DMS 273 treated with DMSO at 0.1 percent for 48 hours (cell line): ENCODE results near the gene PREP.
"Not testable (repeated sequence)": the region's sequence is repeated elsewhere in the genome, so short reads cannot be mapped to it uniquely, and the experiment has no call there.

Experiments used
- DNase-seq: peaks from one replicate; lab custom pipeline; 2025; lab: John Stamatoyannopoulos, UW

Gene PREP

GRCh38 chr6:105344881-105345370 lies 58.0 kb downstream of the PREP start:
- no peak for DNase-seq

GRCh38 chr6:105338350-105338983 lies 64.4 kb downstream of the PREP start:
- DNase-seq = not testable (repeated sequence)

DNA sequence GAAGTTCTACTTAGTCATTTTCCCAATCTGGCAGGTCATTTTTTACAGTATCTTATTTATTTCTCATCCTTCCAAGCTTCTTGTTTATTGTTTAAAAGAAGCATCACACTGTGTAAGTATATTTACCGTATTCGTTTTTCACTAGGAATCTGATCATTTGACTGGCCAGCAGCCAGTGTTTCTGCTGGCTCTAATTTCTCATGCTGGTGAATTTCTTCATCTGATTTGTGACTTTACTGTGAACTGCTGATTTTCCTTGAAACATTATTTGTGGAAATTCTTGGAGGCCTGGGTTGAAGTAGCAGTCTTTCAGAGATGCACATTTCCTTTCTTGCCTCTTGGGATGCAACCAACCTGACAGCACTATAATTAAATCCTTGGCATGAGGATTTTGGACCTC lies 65.9 kb downstream of the PREP start:
- no peak for DNase-seq

- no peak for DNase-seq
Measured at GRCh38 chr6:105332576-105332975, 70.3 kb downstream of the PREP start.

- no peak for DNase-seq
Measured at GRCh38 chr6:105331927-105332326, 71.0 kb downstream of the PREP start.

DNA sequence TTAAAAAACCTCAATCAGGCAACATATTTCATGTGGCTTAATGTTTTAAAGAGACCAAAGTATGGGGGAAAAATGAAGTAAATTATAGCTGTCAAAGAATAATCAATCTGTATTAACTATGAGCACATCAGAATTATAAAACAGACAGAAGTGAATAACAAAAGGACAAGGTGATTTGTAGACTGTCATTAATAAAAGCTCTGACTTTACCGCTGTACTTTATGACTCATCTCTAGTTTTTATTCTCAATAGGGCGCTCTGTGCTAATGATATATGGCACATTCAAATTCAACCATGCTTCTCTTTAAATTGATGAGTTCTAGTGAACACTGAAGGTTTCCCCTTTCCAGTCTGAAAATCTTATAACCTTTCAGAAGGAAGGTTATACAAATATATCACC lies 72.0 kb downstream of the PREP start:
- DNase-seq = no peak

DNA sequence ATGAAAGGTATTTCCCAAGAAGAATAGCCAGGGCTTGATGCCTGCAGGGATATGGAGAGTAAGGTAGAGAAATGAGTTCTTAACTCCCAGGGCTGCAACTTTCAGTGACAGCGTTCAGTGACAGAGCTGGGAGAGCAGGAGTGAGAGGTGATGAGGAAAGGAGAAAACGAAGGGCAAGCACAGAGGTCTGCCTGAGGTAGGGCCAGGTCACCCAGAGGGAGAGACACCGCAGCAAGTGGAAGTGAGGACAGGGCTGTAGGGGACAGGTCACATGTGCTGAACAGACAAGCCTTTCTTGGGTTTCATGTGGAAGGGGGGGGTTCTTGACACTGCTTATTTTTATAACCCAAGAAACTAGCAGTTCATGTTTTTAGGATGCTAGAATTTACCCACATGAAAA lies 72.5 kb downstream of the PREP start:
- no peak for DNase-seq

- no peak for DNase-seq
Measured at GRCh38 chr6:105326833-105327770, 75.8 kb downstream of the PREP start.

DNA sequence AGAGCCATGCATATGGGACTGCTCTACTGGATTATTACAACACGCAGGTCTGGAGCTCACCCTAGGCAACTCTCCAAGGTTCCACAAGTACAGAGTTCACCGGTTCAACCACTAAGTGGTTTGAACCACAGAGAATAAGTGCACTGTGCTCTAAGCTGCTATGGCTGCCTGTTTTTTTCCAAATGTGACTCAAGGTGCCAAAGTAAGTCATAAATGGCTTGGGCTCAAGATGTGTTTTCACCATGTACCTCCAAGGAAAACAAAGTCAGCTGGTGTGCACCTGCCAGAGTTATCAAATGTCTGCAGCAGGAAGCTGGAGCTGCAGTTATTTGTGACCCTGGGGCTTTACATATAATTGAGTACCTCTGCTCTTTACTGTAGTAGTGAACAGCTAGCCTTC lies 76.7 kb downstream of the PREP start:
- DNase-seq = no peak

- DNase-seq = no peak
Measured at GRCh38 chr6:105324386-105324950, 78.4 kb downstream of the PREP start.

DNA sequence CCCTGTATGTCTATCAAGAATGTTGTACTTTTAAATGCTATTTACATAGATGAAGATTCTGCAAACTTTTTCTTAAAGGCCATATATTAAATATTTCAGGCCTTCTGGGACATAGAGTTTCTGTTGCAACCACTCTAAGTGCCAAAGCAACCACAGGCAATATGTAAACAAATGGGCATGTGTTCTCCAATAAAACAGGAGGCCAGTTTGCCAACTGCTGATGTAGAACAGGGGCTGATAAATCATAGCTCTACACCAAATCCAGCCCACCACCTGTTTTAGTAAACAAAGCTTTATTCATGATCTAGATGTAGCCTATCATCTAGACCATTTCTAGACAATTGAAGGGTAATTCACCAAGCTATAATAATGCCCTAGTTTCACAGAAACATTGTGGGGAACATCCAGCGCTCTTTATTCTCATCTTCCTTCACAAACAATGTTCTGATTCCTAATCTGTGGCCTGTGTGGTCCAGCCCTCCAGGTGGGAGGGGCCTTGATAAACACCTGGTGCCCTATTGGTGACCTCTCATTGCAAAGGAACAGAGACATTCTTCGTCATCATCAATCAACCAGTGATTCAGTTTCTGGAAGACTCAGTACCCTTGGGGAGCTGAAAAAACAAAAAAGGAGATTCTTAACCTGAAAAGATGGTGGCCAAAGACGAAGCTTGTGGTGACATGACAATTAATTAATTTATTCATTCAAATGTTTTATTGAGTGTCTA lies 80.2 kb downstream of the PREP start:
- DNase-seq = no peak

GRCh38 chr6:105321728-105322127 lies 81.2 kb downstream of the PREP start:
- no peak for DNase-seq

DNA sequence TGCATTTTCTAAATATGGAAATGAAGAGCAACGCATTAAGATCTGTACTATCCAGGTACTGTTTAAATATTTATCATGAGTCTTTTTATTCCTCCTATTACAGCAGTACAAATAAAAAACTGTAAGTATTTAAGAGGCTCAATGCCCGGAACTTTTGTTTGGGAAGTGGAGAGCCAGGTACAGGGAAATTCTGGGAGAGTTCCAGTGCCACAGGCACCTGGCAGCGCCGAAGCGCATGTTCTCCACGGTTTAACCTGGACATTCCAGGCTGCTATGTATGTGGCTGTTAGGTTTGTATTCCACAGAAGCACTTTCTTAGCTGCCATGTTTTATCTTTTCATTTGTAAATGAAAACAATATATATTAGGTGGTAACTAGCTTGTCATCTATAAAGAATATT lies 81.7 kb downstream of the PREP start:
- DNase-seq = no peak

DNA sequence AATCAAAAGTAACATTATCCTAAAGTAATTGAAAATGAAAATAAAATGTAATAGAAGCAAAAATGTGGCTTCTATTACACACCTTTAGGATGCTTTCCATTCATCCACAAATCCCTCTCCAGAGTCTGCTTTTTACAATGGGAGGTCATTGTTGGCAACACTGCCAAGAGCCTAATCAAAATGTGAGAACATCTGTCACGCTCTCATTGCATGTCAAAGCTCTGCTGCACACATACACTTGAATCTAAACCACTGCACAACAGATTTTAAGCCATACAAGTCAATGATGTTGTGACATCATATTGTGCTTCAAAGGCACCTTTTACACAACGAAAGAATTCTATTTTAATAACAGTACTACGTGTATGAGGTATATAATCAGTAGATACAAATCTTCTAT lies 82.1 kb downstream of the PREP start:
- DNase-seq = peak; percentile 64

GRCh38 chr6:105320271-105320670 lies 82.6 kb downstream of the PREP start:
- no peak for DNase-seq

DNA sequence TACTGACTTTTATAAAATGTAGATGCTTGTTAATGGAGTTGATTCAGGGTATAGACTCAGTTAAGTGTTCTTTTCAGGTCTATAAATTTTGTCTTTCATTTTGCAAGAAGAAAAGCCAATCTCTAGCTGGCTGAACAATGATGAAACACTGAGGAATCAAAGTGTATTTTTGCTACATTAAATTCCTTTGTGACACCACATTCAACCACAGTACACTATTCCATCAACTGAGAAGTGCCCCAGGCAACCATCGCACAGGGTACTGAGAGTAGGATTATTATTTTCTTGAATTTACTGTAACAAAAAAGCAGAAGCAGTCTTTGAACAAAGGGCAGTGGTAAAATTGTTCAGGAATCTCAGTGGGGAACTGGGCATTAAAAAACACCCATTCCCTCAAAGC lies 83.6 kb downstream of the PREP start:
- no peak for DNase-seq

DNA sequence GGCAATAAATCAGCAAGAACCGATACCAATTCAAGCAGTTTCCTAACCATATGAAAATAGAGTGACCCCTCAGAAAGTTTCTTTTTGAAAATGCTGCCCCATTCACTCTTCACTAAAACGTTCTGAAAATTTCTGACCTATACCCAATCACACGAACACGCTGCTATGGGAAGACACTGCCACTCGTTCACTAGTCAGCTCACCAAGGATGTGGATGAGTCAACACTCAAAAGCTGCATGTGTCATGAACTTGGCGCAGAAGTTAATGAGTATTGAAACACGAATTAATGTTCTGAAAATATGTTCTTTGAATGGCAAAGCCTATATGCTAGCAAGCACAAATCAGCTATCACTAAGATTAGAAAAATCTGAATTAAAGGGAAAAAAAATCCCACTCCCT lies 84.2 kb downstream of the PREP start:
- DNase-seq = no peak

- DNase-seq = no peak
Measured at GRCh38 chr6:105317607-105318533, 85.0 kb downstream of the PREP start.

DNA sequence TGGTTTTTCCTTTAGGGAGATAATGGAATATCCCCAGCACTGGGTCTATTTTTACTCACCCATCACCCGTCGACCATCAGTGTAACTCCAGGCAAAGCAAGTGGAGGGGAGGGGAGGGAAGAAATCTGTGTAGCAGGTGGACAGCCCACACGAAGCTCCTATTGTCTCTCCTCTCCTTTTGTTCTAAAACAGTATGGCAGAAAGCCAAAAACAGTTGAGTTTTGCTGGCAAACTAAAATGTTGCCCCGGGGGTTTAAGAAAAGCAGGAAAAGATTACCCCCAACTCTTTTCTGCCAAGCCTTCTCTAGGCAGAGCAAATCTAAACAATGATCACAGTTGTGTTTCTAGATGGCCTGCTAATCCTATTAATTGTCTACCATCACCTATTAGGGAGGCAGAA lies 89.7 kb downstream of the PREP start:
- DNase-seq = no peak

- DNase-seq = no peak
Measured at GRCh38 chr6:105310947-105311346, 91.9 kb downstream of the PREP start.

- no peak for DNase-seq
Measured at GRCh38 chr6:105310371-105310770, 92.5 kb downstream of the PREP start.
